Measurements from ENCODE around the gene CCDC148. TPM values are rescaled to one million over a fixed set of nuclear protein-coding genes. Genes with fewer than 3 reads are reported as not detected.

CCDC148 gene
- total RNA-seq, 1 donor from 2014 or later = 2.4 TPM

DNA sequence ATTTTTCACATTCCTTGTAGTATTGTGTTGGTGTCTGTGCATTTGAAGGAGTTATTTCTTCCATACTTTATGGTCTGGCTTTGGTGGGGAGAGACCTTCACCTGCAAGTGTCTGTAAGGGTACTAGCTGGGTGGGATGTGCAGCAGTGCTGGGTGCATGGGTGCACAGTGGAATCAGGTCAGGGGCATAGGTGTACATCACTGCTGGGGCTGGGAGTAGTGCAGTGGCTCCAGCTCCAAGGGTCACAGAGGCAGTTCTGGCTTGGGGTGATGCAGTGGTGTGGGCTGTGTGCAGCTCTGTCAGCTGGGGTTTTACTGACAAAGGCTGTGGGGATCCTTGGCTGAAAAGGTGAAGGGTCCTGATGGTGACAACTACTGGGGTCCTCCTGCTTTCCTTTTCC lies 44.8 kb downstream of the CCDC148 start:
- H3K4me3 Mint-ChIP-seq (ENCODE audit: unreplicated experiment) = no peak overlapping the region
- no peak for DNase-seq (ENCODE audit: low read depth)
- no peaks in the 10 kb centered on the region for H3K36me3 ChIP-seq (ENCODE audit: insufficient read depth, low read length)
- H4K20me1 ChIP-seq (ENCODE audit: insufficient read depth, low read length) = no peaks in the 10 kb centered on the region
- H3K27ac Mint-ChIP-seq (ENCODE audit: unreplicated experiment) = peak overlapping the region; percentile 64
- H3K4me3 ChIP-seq (ENCODE audit: insufficient read depth, low read depth, low read length) = no peak overlapping the region
- FAIRE-seq = no peak
- H3K4me2 ChIP-seq (ENCODE audit: low read length) = peak overlapping the region; percentile 56
- peaks cover 22% of the 10 kb centered on the region for H3K4me1 ChIP-seq (ENCODE audit: insufficient read depth, low read length)
- H3K36me3 Mint-ChIP-seq (ENCODE audit: low read depth, unreplicated experiment) = no peaks in the 10 kb centered on the region
- H3K9ac ChIP-seq (ENCODE audit: low read length) = peak overlapping the region; percentile 15
- peaks cover 17% of the 10 kb centered on the region for H3K9me3 Mint-ChIP-seq (ENCODE audit: unreplicated experiment)
- no peak for TF ChIP-seq EZH2 (IDR thresholded peaks at IDR 0.05; ENCODE audit: insufficient read depth, low read length)
- TF ChIP-seq, protein P1, sequence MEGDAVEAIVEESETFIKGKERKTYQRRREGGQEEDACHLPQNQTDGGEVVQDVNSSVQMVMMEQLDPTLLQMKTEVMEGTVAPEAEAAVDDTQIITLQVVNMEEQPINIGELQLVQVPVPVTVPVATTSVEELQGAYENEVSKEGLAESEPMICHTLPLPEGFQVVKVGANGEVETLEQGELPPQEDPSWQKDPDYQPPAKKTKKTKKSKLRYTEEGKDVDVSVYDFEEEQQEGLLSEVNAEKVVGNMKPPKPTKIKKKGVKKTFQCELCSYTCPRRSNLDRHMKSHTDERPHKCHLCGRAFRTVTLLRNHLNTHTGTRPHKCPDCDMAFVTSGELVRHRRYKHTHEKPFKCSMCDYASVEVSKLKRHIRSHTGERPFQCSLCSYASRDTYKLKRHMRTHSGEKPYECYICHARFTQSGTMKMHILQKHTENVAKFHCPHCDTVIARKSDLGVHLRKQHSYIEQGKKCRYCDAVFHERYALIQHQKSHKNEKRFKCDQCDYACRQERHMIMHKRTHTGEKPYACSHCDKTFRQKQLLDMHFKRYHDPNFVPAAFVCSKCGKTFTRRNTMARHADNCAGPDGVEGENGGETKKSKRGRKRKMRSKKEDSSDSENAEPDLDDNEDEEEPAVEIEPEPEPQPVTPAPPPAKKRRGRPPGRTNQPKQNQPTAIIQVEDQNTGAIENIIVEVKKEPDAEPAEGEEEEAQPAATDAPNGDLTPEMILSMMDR (IDR thresholded peaks at IDR 0.05; ENCODE audit: insufficient read depth, low read depth, low read length) = no peak
- peaks cover 29% of the 10 kb centered on the region for H3K4me1 Mint-ChIP-seq (ENCODE audit: low read depth, unreplicated experiment)
- peaks cover 3% of the 10 kb centered on the region for H3K9me3 ChIP-seq (ENCODE audit: insufficient read depth, low read depth, low read length)
- no peaks in the 10 kb centered on the region for H3K27me3 ChIP-seq (ENCODE audit: insufficient read depth, low read length)
- no peak overlapping the region for H2AFZ ChIP-seq (ENCODE audit: low read depth, low read length)
- no peaks in the 10 kb centered on the region for H3K27me3 Mint-ChIP-seq (ENCODE audit: low read depth, unreplicated experiment)
- H3K79me2 ChIP-seq (ENCODE audit: insufficient read depth, low read length) = no peaks in the 10 kb centered on the region
- H3K27ac ChIP-seq (ENCODE audit: low read depth, low read length) = peak overlapping the region; percentile 35

DNA sequence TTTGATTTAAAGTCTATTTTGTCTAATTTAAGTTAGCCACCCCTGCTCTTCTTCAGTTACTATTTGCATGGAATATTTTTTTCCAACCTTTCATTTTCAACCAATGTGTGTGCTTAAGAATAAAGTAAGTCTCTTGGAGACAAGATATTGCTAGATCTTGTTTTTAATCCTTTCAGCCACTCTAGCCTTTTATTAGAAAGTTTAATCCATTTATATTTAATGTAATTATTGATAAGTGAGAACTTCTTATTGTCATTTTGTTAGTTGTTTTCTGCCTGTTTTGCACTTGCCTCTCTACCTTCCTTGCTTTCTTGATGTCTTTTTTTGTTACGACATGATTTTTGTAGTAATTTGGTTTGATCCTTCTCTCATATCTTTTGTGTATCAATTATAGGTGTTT lies 46.4 kb downstream of the CCDC148 start:
- H3K27ac Mint-ChIP-seq (ENCODE audit: unreplicated experiment) = no peak overlapping the region
- FAIRE-seq (no peak), DNase-seq (ENCODE audit: low read depth) (no peak)
- no peak overlapping the region for H3K4me3 Mint-ChIP-seq (ENCODE audit: unreplicated experiment)
- Histone ChIP-seq H3K4me2 (ENCODE audit: low read length) (no peak overlapping the region), H3K9me3 (ENCODE audit: insufficient read depth, low read depth, low read length) (peaks cover 3% of the 10 kb centered on the region), H3K4me1 (ENCODE audit: insufficient read depth, low read length) (peaks cover 22% of the 10 kb centered on the region), H4K20me1 (ENCODE audit: insufficient read depth, low read length) (no peaks in the 10 kb centered on the region), H3K27ac (ENCODE audit: low read depth, low read length) (no peak overlapping the region), H3K9ac (ENCODE audit: low read length) (no peak overlapping the region), H3K79me2 (ENCODE audit: insufficient read depth, low read length) (no peaks in the 10 kb centered on the region), H2AFZ (ENCODE audit: low read depth, low read length) (no peak overlapping the region), H3K27me3 (ENCODE audit: insufficient read depth, low read length) (no peaks in the 10 kb centered on the region), H3K36me3 (ENCODE audit: insufficient read depth, low read length) (no peaks in the 10 kb centered on the region), H3K4me3 (ENCODE audit: insufficient read depth, low read depth, low read length) (no peak overlapping the region)
- H3K9me3 Mint-ChIP-seq (ENCODE audit: unreplicated experiment) = peaks cover 11% of the 10 kb centered on the region
- H3K27me3 Mint-ChIP-seq (ENCODE audit: low read depth, unreplicated experiment) = no peaks in the 10 kb centered on the region
- TF ChIP-seq, protein P1 (IDR thresholded peaks at IDR 0.05; ENCODE audit: insufficient read depth, low read depth, low read length) = no peak
- no peak for TF ChIP-seq EZH2 (IDR thresholded peaks at IDR 0.05; ENCODE audit: insufficient read depth, low read length)
- no peaks in the 10 kb centered on the region for H3K36me3 Mint-ChIP-seq (ENCODE audit: low read depth, unreplicated experiment)
- peaks cover 27% of the 10 kb centered on the region for H3K4me1 Mint-ChIP-seq (ENCODE audit: low read depth, unreplicated experiment)

DNA sequence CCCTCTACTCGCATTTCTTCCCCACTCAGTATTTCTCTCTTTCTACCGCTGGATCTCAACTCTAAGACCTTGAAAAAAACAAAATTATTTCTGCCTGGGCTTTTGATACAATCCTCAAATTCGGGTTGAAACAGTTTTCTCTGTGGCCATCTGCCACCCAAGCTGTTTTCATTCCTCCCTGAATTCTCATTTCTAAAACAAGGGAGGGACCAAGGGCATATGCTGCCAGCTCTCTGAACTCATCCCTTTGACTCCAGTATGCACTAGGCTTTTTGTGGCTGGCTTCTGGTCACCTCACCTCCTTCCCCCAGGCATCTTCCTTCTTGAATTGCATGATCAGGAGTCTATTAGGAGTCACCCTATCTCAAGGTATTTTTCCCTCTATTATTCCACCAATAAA lies 49.5 kb downstream of the CCDC148 start:
- H4K20me1 ChIP-seq (ENCODE audit: insufficient read depth, low read length) = no peaks in the 10 kb centered on the region
- H3K27ac Mint-ChIP-seq (ENCODE audit: unreplicated experiment) = no peak overlapping the region

More for the DNA sequence above, 49.5 kb downstream of the CCDC148 start:
- Histone ChIP-seq H3K4me2 (ENCODE audit: low read length) (no peak overlapping the region), H3K36me3 (ENCODE audit: insufficient read depth, low read length) (no peaks in the 10 kb centered on the region), H3K4me3 (ENCODE audit: insufficient read depth, low read depth, low read length) (no peak overlapping the region), H3K79me2 (ENCODE audit: insufficient read depth, low read length) (no peaks in the 10 kb centered on the region), H3K9ac (ENCODE audit: low read length) (no peak overlapping the region), H3K27me3 (ENCODE audit: insufficient read depth, low read length) (no peaks in the 10 kb centered on the region), H3K4me1 (ENCODE audit: insufficient read depth, low read length) (peaks cover 4% of the 10 kb centered on the region), H3K27ac (ENCODE audit: low read depth, low read length) (no peak overlapping the region), H2AFZ (ENCODE audit: low read depth, low read length) (no peak overlapping the region), H3K9me3 (ENCODE audit: insufficient read depth, low read depth, low read length) (peaks cover 3% of the 10 kb centered on the region)
- FAIRE-seq (no peak), DNase-seq (ENCODE audit: low read depth) (no peak)
- TF ChIP-seq, protein P1 (IDR thresholded peaks at IDR 0.05; ENCODE audit: insufficient read depth, low read depth, low read length) = no peak
- no peak for TF ChIP-seq EZH2 (IDR thresholded peaks at IDR 0.05; ENCODE audit: insufficient read depth, low read length)
- Mint-ChIP-seq H3K27me3 (ENCODE audit: low read depth, unreplicated experiment) (no peaks in the 10 kb centered on the region), H3K4me3 (ENCODE audit: unreplicated experiment) (no peak overlapping the region), H3K4me1 (ENCODE audit: low read depth, unreplicated experiment) (peaks cover 5% of the 10 kb centered on the region), H3K9me3 (ENCODE audit: unreplicated experiment) (peaks cover 10% of the 10 kb centered on the region), H3K36me3 (ENCODE audit: low read depth, unreplicated experiment) (no peaks in the 10 kb centered on the region)
